NCI-H748 (cell line): ENCODE data around the gene PTBP1.
"Not testable (repeated sequence)": the region's sequence is repeated elsewhere in the genome, so short reads cannot be mapped to it uniquely, and the experiment has no call there.

Experiments
- DNase-seq: peaks from one replicate; lab custom pipeline; 2025; ENCODE audit not compliant: unreplicated experiment; lab: John Stamatoyannopoulos, UW

PTBP1 gene

GRCh38 chr19:810077-810855 lies 13.0 kb downstream of the PTBP1 start:
- no peak for DNase-seq

GRCh38 chr19:810883-811489 lies 13.7 kb downstream of the PTBP1 start:
- no peak for DNase-seq

GRCh38 chr19:811506-812048 lies 14.3 kb downstream of the PTBP1 start:
- DNase-seq, result no peak

- no peak for DNase-seq
Measured at GRCh38 chr19:812049-812746, 14.9 kb downstream of the PTBP1 start.

- DNase-seq, result no peak
Measured at GRCh38 chr19:812747-813218, 15.5 kb downstream of the PTBP1 start.

GRCh38 chr19:813219-814151 lies 16.2 kb downstream of the PTBP1 start:
- DNase-seq, result no peak

GRCh38 chr19:814152-815078 lies 17.2 kb downstream of the PTBP1 start:
- DNase-seq, result no peak

- DNase-seq, result no peak
Measured at GRCh38 chr19:815079-815774, 18.0 kb downstream of the PTBP1 start.

GRCh38 chr19:815775-816499 lies 18.7 kb downstream of the PTBP1 start:
- no peak for DNase-seq

- DNase-seq, result no peak
Measured at GRCh38 chr19:816500-816857, 19.2 kb downstream of the PTBP1 start.

- not testable (repeated sequence) for DNase-seq
Measured at GRCh38 chr19:820212-820611, 23.0 kb downstream of the PTBP1 start.

- DNase-seq, result peak; percentile 13
Measured at GRCh38 chr19:821231-821824, 24.1 kb downstream of the PTBP1 start.

- peak; percentile 48 for DNase-seq
Measured at GRCh38 chr19:821825-822503, 24.7 kb downstream of the PTBP1 start, which contains the start of gene PLPPR3. Gene PLPPR3 (minus strand): TSS chr19:821955. CDS start chr19:821559, 396 bp downstream.

GRCh38 chr19:823565-824121 lies 26.4 kb downstream of the PTBP1 start:
- no peak for DNase-seq

- no peak for DNase-seq
Measured at GRCh38 chr19:824885-825284, 27.6 kb downstream of the PTBP1 start.

GRCh38 chr19:825897-826644 lies 28.8 kb downstream of the PTBP1 start:
- no peak for DNase-seq
